Skeletal muscle tissue (tissue), 4 donors: ENCODE measurements around the gene SMIM38. TPM values are rescaled to one million over a fixed set of nuclear protein-coding genes. Genes with fewer than 3 reads are reported as not detected.

ENCODE experiments used
- H3K27ac ChIP-seq: one replicate; pipeline ENCODE4 v1.7.0; 2013; ENCODE audit warnings: mild to moderate bottlenecking, low read depth, low read length, inconsistent platforms
- H3K27me3 ChIP-seq, 3 donors: one replicate each; pipeline ENCODE4 v1.7.0; 2013; ENCODE audit warnings: low read length in 3 of 3; ENCODE audit not compliant: control insufficient read depth in 3 of 3, insufficient read depth in 3 of 3
- H3K36me3 ChIP-seq, 3 donors: one replicate each; pipeline ENCODE4 v1.7.0; 2013; ENCODE audit warnings: low read length in 3 of 3; ENCODE audit not compliant: control insufficient read depth in 3 of 3, insufficient read depth in 3 of 3
- H3K4me1 ChIP-seq, 3 donors: one replicate each; pipeline ENCODE4 v1.7.0; 2013; ENCODE audit warnings: low read length in 3 of 3, mild to moderate bottlenecking in 3 of 3; ENCODE audit not compliant: control insufficient read depth in 3 of 3, insufficient read depth in 3 of 3
- H3K4me3 ChIP-seq, 3 donors: one replicate each; pipeline ENCODE4 v1.7.0; 2013; ENCODE audit warnings: low read length in 3 of 3
- H3K9ac ChIP-seq, 3 donors: one replicate each; pipeline ENCODE4 v1.7.0; 2013; ENCODE audit warnings: low read length in 3 of 3, mild to moderate bottlenecking in 3 of 3, moderate library complexity in 2 of 3, low read depth in 1 of 3
- H3K9me3 ChIP-seq, 3 donors: one replicate each; pipeline ENCODE4 v1.7.0; 2013; ENCODE audit warnings: low read length in 3 of 3; ENCODE audit not compliant: control insufficient read depth in 3 of 3
- total RNA-seq: library from RNA; depleted of rRNA; stranded (reverse); fragments of >200 nt; gene quantifications from one replicate; pipeline ENCODE4 v1.2.3, GENCODE V29; 2014
- donor health status: Osteomylitis.

Gene SMIM38
- total RNA-seq, 1 donor from 2014 or later: under 0.01 TPM

DNA sequence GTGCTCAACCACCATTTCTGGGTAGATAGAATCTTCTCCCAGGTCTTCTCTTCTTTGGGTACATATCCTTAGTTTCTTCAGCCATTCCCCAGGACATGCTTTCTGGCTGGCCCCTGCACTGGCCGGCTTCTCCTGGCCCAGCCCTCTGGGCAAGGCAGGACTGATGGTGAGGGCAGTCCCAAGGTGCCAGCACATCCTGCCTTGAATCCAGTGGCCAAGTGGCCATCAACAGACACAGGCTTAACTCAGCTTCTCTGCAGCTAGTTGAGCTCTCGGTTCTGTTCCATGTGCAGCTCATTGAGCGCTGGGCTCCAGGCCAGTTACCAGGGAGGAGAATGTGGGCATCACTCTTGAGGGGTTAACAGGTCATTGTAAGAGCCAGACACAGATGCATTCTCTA, 17.6 kb downstream of the SMIM38 start:
- peaks cover 0 to 9% (median 3%) of the 10 kb centered on the region in 3 donors for H3K4me1 ChIP-seq
- peaks cover 0 to 2% (median 0%) of the 10 kb centered on the region in 3 donors for H3K9me3 ChIP-seq
- H3K27ac ChIP-seq: no peak overlapping the region
- no peaks in the 10 kb centered on the region for H3K36me3 ChIP-seq
- no peak overlapping the region for H3K4me3 ChIP-seq
- no peak overlapping the region for H3K9ac ChIP-seq
- H3K27me3 ChIP-seq: no peaks in the 10 kb centered on the region

DNA sequence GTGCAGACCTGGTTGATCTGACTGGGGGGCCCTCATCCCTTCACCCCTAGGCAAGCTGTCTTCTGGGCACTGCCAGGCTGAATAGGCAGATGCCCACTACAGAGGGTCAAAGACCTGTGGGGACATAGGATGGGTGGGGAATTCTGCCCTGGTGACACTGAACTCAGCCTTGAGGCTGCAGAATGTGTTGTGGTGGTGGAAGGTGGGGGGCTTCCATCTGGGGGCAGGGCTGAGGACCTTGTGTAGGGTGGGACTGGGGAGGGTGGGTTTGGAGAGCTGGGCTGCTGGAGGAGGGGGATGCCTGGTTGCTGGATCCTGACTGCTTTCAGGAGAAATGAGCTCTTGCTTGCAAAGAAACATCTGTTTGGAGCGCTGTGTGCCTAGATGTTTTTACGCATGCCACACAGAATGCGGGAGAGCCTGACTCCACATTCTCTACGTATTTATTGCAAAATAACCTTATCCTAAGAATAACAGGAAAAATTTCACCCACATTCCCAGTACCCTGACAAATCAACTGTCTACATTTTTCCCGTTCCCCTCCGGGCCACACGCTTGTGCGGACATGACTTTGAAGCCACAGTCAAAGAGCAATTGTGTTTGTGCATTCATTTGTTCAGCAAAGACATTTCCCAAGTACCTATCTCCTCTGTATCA, 18.3 kb downstream of the SMIM38 start:
- no peaks in the 10 kb centered on the region for H3K36me3 ChIP-seq
- H3K9me3 ChIP-seq: peaks cover 0 to 2% (median 0%) of the 10 kb centered on the region in 3 donors
- H3K4me3 ChIP-seq: no peak overlapping the region
- no peak overlapping the region for H3K9ac ChIP-seq
- H3K4me1 ChIP-seq: peaks cover 0 to 12% (median 6%) of the 10 kb centered on the region in 3 donors
- H3K27me3 ChIP-seq: no peaks in the 10 kb centered on the region
- H3K27ac ChIP-seq: no peak overlapping the region

DNA sequence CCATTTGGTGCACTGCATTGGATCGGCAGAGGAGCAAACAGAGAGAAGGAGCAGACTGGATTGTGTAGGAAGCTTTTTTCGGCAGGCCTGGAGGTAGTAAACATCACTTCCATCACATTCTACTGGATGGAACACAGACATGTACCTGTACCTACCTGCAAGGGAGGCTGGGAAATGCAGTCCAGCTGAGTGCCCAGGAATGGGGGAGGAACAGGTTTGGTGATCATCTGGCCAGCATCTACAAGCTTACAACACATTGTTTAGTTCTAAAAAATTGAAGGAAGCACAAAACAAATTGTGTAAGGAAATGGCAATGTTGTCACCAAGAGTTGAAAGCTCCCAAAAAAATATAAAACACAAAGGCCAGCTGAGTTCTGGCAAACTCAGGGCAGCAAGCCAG, 19.1 kb downstream of the SMIM38 start:
- Histone ChIP-seq H3K9me3 (peaks cover 0 to 2% (median 0%) of the 10 kb centered on the region in 3 donors), H3K36me3 (no peaks in the 10 kb centered on the region), H3K27me3 (no peaks in the 10 kb centered on the region)

DNA sequence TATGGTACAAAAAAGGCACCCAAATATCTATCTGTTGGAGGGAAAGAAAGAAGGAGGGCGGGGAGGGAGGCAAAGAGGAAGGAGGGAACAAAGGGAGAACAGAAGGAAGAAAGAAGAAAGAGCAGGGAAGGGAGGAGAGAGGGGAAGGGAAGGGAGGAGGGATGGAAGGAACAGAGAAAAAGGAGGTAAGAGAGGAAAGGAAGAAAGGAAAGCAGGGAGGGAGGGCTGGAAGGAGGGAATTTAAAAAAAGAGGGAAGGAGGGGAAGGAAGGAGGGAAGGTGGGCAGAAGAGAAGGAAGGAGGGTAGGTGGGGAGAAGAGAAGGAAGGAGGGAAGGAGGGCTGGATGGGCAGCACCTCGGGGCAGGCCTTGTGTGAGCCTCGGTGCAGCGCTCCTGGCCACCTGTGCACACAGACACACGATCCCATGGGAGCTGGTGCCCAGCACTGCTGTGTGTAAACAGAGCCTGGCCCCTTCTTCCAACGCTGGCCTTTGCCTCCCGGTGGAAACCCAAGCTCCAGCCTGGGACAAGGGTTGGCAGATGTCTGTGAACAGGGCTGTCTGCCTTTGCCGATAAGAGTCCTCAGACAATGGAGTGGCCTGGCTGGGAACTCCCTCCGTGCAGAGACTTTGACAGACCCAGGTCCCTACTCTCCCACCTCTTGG, 23.2 kb downstream of the SMIM38 start:
- Histone ChIP-seq H3K9me3 (peaks cover 0 to 2% (median 0%) of the 10 kb centered on the region in 3 donors), H3K9ac (no peak overlapping the region), H3K4me1 (peaks cover 5 to 9% (median 9%) of the 10 kb centered on the region in 3 donors), H3K4me3 (no peak overlapping the region), H3K27ac (no peak overlapping the region), H3K36me3 (no peaks in the 10 kb centered on the region), H3K27me3 (peaks cover 0 to 10% (median 6%) of the 10 kb centered on the region in 3 donors)

More for the DNA sequence above, 19.1 kb downstream of the SMIM38 start:
- no peak overlapping the region for H3K4me3 ChIP-seq
- H3K27ac ChIP-seq: no peak overlapping the region
- H3K4me1 ChIP-seq: peaks cover 5 to 18% (median 10%) of the 10 kb centered on the region in 3 donors
- no peak overlapping the region for H3K9ac ChIP-seq

DNA sequence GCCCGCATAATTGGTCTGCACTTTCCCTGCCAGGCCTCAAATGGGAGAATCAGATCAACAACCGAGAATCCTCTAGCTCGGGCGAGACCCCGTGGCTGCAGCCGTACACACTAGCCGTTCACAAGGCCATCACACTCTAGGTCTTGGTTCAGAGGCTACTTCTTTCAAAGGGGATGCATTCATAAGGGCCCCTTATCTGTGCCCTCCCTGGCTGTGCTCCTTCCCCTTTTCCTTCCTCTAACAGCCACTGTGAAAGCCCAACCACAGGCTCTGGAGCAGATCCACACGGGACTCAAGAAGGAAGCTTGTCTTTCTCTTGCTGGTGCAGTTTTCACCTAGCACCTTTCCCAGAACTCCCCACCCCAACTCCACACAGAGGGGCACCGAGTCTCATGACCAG, 24.5 kb downstream of the SMIM38 start:
- no peak overlapping the region for H3K27ac ChIP-seq
- no peak overlapping the region for H3K4me3 ChIP-seq
- H3K27me3 ChIP-seq: peaks cover 0 to 13% (median 6%) of the 10 kb centered on the region in 3 donors
- H3K9ac ChIP-seq: no peak overlapping the region
- no peaks in the 10 kb centered on the region for H3K36me3 ChIP-seq
- peaks cover 5 to 9% (median 9%) of the 10 kb centered on the region in 3 donors for H3K4me1 ChIP-seq
- H3K9me3 ChIP-seq: peaks cover 0 to 2% (median 0%) of the 10 kb centered on the region in 3 donors

DNA sequence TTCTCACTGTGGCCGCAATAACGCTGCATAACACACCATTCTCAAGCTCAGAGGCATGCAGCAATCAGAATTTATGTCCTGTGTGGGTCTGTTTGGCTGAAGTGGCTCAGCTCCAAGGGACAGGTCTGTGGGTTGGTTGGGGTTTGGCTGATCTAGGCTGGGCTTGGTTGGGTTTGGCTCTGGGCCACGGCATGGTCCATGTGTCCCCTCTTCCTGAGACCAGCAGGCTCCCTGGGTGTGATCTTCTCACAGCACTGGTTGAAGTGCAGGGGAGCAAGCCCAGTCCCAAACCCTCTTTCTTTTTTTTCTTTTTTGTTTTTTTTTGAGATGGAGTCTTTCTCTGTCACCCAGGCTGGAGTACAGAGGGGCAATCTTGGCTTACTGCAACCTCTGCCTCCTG, 25.0 kb downstream of the SMIM38 start:
- H3K9ac ChIP-seq: no peak overlapping the region
- no peaks in the 10 kb centered on the region for H3K9me3 ChIP-seq
- no peak overlapping the region for H3K4me3 ChIP-seq
- H3K4me1 ChIP-seq: peaks cover 5 to 9% (median 9%) of the 10 kb centered on the region in 3 donors
- H3K27me3 ChIP-seq: peaks cover 0 to 13% (median 6%) of the 10 kb centered on the region in 3 donors
- H3K36me3 ChIP-seq: no peaks in the 10 kb centered on the region
- H3K27ac ChIP-seq: no peak overlapping the region

DNA sequence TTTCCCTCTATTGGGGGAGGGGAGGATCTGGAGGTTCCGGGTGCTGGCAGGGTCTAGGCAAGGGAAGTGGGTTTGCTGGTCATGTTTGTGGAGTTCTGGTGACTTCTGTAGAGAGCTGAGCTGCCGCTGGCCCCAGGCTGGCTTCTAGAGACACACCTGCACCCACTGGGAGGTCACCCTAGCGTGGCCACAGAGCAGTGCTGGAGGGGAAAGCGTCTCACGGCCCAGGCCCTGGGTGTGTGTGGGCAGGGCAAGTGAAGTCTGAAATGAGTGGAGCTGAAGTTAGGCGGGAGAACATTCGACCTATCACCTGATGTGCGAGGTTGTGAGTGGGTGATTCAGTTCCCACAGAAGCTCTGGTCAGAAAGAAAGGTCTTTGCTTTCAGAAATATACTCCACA, 27.9 kb downstream of the SMIM38 start:
- H3K9ac ChIP-seq: no peak overlapping the region

DNA sequence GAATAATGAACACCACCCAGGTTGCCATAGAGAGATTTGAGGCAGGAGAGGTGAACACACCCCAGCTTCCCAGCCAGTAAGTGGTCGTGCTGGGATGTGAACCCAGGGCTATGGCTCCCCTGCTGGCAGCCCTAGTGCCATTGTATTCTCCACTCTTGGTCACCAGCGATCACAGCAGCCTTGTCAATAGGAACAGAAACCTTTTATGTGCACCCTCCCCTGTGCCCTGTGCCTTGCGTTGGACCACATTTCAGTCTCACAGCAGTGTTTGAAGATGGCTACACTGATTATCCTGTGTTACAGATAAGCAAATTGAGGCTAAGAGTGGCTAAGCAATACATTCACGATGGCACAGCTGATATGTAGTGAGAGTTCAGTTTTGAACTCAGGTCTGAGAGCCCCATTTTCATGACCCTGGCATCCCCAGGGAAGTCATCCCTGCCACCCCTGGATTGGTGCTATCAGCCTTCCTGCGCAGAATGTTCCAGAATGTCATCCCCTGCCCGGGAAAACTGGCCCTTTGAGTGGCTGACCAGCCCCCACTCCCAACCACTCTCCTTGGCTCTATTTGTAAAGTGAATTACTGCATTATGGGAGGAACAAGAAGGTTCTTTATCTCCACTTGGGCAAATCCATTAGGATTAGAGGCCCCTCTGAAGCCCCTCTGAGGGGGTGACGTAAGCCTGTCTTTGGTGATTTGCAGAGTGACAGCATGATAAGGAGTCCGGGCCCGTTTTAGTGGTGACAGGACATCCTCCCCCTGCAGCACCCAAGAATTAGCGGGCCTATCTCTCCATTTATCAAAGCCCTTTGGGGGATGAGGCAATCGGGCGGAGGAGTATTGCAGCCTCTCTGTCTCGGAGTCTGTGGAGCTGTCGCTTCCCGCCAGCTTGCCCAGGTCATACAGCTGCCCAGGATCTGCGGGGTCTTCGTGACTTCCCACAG, 30.9 kb downstream of the SMIM38 start:
- no peak overlapping the region for H3K9ac ChIP-seq
- H3K4me3 ChIP-seq: no peak overlapping the region

More for the DNA sequence above, 27.9 kb downstream of the SMIM38 start:
- Histone ChIP-seq H3K4me3 (no peak overlapping the region), H3K27me3 (peaks cover 0 to 20% (median 16%) of the 10 kb centered on the region in 3 donors), H3K4me1 (peaks cover 5 to 9% (median 9%) of the 10 kb centered on the region in 3 donors), H3K27ac (no peak overlapping the region), H3K36me3 (no peaks in the 10 kb centered on the region), H3K9me3 (peaks cover 0 to 11% (median 5%) of the 10 kb centered on the region in 3 donors)

DNA sequence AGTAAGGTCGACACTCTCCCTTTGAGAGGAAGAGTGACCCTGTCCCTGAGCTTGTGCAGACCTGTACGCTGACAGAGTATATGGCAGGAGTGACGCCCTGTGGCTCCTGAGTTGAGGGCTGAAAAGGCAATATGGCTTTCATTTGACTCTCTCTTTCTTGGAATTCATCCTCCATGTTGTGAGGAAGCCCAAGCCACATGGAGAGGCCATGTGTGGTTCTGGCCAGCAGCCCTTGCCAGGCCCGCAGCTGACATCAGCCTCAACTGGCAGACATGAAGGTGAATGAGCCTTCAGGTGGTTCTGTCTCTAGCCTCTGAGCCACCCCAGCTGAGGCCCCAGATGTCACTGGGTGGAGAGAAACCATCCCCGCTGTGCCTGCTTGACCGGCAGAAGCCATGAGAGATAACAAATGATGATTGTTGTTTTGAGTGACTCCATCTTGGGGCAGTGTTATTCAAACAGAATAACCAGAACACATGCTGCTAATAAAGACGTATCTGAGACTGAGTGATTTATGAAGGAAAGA, 31.9 kb downstream of the SMIM38 start:
- H3K9me3 ChIP-seq: peaks cover 0 to 11% (median 5%) of the 10 kb centered on the region in 3 donors
- peaks cover 4 to 20% (median 13%) of the 10 kb centered on the region in 3 donors for H3K27me3 ChIP-seq
- H3K4me3 ChIP-seq: no peak overlapping the region
- no peaks in the 10 kb centered on the region for H3K36me3 ChIP-seq
- no peak overlapping the region for H3K9ac ChIP-seq
- H3K27ac ChIP-seq: no peak overlapping the region
- no peaks in the 10 kb centered on the region for H3K4me1 ChIP-seq

More for the DNA sequence above, 30.9 kb downstream of the SMIM38 start:
- H3K4me1 ChIP-seq: no peaks in the 10 kb centered on the region
- peaks cover 0 to 11% (median 5%) of the 10 kb centered on the region in 3 donors for H3K9me3 ChIP-seq
- no peaks in the 10 kb centered on the region for H3K36me3 ChIP-seq
- no peak overlapping the region for H3K27ac ChIP-seq
- peaks cover 4 to 20% (median 13%) of the 10 kb centered on the region in 3 donors for H3K27me3 ChIP-seq
